ENCODE measurements around the gene MED13L.
"Not testable (repeated sequence)": the region's sequence is repeated elsewhere in the genome, so short reads cannot be mapped to it uniquely, and the experiment has no call there.

MED13L gene

DNA sequence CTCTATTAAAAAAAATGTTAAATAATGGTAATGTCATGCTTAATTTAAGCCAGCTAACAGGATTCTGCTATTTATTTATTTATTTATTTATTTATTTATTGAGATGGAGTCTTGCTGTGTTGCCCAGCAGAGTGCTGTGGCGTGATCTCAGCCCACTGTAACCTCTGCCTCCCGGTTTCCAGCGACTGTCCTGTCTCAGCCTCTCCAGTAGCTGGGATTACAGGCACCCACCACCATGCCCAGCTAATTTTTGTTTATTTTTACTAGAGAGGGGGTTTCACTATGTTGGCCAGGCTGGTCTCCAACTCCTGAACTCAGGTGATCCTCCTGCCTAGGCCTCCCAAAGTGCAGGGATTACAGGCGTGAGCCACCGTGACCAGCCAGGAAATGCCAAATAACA is 43.3 kb downstream of the MED13L start:
- not testable (repeated sequence) for H4K8ac ChIP-seq (ENCODE audit: low read depth, low read length); H3K23ac ChIP-seq (ENCODE audit: low read length); H3K18ac ChIP-seq (ENCODE audit: low read length); H2AK5ac ChIP-seq (ENCODE audit: low read length); H4K5ac ChIP-seq (ENCODE audit: low read length); H3K4ac ChIP-seq (ENCODE audit: low read depth, low read length); H3K27ac ChIP-seq (ENCODE audit: low read depth, low read length); H3K4me3 ChIP-seq (ENCODE audit: low read length); H2BK15ac ChIP-seq (replicated peaks; ENCODE audit: low read depth); H3K9ac ChIP-seq (ENCODE audit: low read length); H3K56ac ChIP-seq (ENCODE audit: low read length); H3K36me3 ChIP-seq (ENCODE audit: control insufficient read depth, insufficient read depth, low read length); H3K27me3 ChIP-seq (ENCODE audit: insufficient read depth, low read length, poor library complexity); DNase-seq; H2BK5ac ChIP-seq (ENCODE audit: low read length); H2BK120ac ChIP-seq (ENCODE audit: low read depth, low read length); H3K4me2 ChIP-seq (ENCODE audit: low read length); H3K79me1 ChIP-seq (ENCODE audit: low read length); H3K4me1 ChIP-seq (ENCODE audit: control insufficient read depth, low read depth, low read length)
- WGBS (ENCODE audit: extremely low coverage, insufficient coverage, low lambda C conversion rate) = no CpG with 5 or more reads among the region's 5 CpGs
- peaks cover 34% of the 10 kb centered on the region for H3K79me2 ChIP-seq (ENCODE audit: control insufficient read depth, insufficient read depth, low read length)

DNA sequence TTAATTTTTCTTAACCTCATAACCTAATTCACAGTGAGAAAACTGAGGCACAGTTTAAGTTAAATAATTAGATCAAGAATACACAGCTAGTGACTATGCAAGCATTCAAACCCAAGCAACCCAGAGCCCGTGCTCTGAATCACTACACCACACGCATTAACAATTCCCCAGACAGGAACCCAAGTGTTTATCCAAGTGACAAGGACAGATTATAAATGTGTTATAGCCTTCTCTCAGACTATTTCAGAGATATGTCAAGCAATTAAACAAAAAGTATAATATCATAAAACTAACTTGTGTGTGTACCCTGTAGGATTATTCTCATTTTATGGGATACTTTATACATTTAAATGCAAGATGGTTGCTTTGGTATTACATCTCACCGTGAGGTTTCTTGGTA is 43.8 kb downstream of the MED13L start:
- Histone ChIP-seq H2BK120ac (ENCODE audit: low read depth, low read length) (no peak overlapping the region), H3K79me1 (ENCODE audit: low read length) (peaks cover 5% of the 10 kb centered on the region), H3K23ac (ENCODE audit: low read length) (no peak overlapping the region), H4K5ac (ENCODE audit: low read length) (no peak overlapping the region), H4K8ac (ENCODE audit: low read depth, low read length) (no peak overlapping the region), H2BK15ac (replicated peaks; ENCODE audit: low read depth) (no peak overlapping the region), H3K4me2 (ENCODE audit: low read length) (no peak overlapping the region), H3K18ac (ENCODE audit: low read length) (no peak overlapping the region), H2AK5ac (ENCODE audit: low read length) (no peak overlapping the region), H3K4me3 (ENCODE audit: low read length) (no peak overlapping the region), H3K9ac (ENCODE audit: low read length) (no peak overlapping the region), H3K27me3 (ENCODE audit: insufficient read depth, low read length, poor library complexity) (no peaks in the 10 kb centered on the region), H3K36me3 (ENCODE audit: control insufficient read depth, insufficient read depth, low read length) (no peaks in the 10 kb centered on the region), H3K4me1 (ENCODE audit: control insufficient read depth, low read depth, low read length) (no peaks in the 10 kb centered on the region), H3K4ac (ENCODE audit: low read depth, low read length) (no peak overlapping the region), H3K27ac (ENCODE audit: low read depth, low read length) (no peak overlapping the region), H3K56ac (ENCODE audit: low read length) (no peak overlapping the region), H2BK5ac (ENCODE audit: low read length) (no peak overlapping the region), H3K79me2 (ENCODE audit: control insufficient read depth, insufficient read depth, low read length) (peaks cover 32% of the 10 kb centered on the region)
- WGBS (ENCODE audit: extremely low coverage, insufficient coverage, low lambda C conversion rate) = no CpG with 5 or more reads among the region's 3 CpGs
- DNase-seq = no peak

DNA sequence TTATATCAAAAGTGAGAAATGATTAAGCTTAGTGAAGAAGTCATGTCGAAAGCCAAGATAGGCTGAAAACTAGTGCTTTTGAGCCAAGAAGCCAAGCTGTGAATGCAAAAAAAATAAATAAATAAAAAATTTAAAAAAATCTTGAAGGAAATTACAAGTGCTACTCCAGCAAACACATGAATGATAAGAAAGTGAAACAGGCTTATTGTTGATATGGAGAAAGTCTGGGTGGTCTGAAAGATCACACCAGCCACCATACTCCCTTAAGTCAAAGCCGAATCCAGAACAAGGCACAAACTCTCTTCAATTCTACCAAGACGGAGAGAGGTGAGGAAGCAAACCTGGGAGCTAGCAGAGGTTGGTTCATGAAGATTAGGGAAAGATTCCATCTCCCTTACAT is 49.7 kb downstream of the MED13L start:
- Histone ChIP-seq H3K79me2 (ENCODE audit: control insufficient read depth, insufficient read depth, low read length) (peaks cover 28% of the 10 kb centered on the region), H3K36me3 (ENCODE audit: control insufficient read depth, insufficient read depth, low read length) (no peaks in the 10 kb centered on the region), H3K9ac (ENCODE audit: low read length) (no peak overlapping the region), H3K27me3 (ENCODE audit: insufficient read depth, low read length, poor library complexity) (no peaks in the 10 kb centered on the region), H3K4me3 (ENCODE audit: low read length) (no peak overlapping the region), H3K56ac (ENCODE audit: low read length) (no peak overlapping the region), H2BK5ac (ENCODE audit: low read length) (no peak overlapping the region), H3K23ac (ENCODE audit: low read length) (no peak overlapping the region), H4K5ac (ENCODE audit: low read length) (no peak overlapping the region), H2BK120ac (ENCODE audit: low read depth, low read length) (no peak overlapping the region), H2AK5ac (ENCODE audit: low read length) (no peak overlapping the region), H3K4me1 (ENCODE audit: control insufficient read depth, low read depth, low read length) (no peaks in the 10 kb centered on the region), H4K8ac (ENCODE audit: low read depth, low read length) (no peak overlapping the region), H3K18ac (ENCODE audit: low read length) (no peak overlapping the region), H3K27ac (ENCODE audit: low read depth, low read length) (no peak overlapping the region), H3K4me2 (ENCODE audit: low read length) (no peak overlapping the region), H3K4ac (ENCODE audit: low read depth, low read length) (no peak overlapping the region), H3K79me1 (ENCODE audit: low read length) (peaks cover 11% of the 10 kb centered on the region), H2BK15ac (replicated peaks; ENCODE audit: low read depth) (no peak overlapping the region)
- no peak for DNase-seq
- no CpG with 5 or more reads among the region's 3 CpGs for WGBS (ENCODE audit: extremely low coverage, insufficient coverage, low lambda C conversion rate)

DNA sequence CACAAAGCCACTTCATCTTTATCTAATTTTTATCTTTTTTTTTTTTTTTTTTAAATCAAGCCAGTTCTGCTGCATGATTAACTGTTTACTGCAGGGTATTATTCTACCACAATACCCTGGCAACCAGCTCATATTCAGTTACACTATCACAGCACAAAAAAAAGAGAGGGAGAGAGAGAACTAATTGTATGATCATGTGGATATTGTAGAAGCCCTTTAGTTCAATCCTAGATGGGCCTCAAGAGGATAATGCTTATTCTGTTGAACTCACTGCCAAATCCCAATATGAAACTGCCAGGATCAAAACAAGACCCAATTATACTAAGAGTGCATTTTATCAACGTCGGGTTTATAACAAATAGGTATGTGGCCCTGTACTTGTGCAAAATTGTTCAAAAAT is 51.5 kb downstream of the MED13L start:
- no peaks in the 10 kb centered on the region for H3K27me3 ChIP-seq (ENCODE audit: insufficient read depth, low read length, poor library complexity)
- WGBS (ENCODE audit: extremely low coverage, insufficient coverage, low lambda C conversion rate) = no CpG with 5 or more reads among the region's 2 CpGs
- H3K4me2 ChIP-seq (ENCODE audit: low read length) = no peak overlapping the region
- H3K4ac ChIP-seq (ENCODE audit: low read depth, low read length) = no peak overlapping the region
- H3K56ac ChIP-seq (ENCODE audit: low read length) = no peak overlapping the region
- H3K18ac ChIP-seq (ENCODE audit: low read length) = no peak overlapping the region
- peaks cover 26% of the 10 kb centered on the region for H3K79me2 ChIP-seq (ENCODE audit: control insufficient read depth, insufficient read depth, low read length)
- DNase-seq = no peak
- no peak overlapping the region for H3K27ac ChIP-seq (ENCODE audit: low read depth, low read length)
- no peaks in the 10 kb centered on the region for H3K4me1 ChIP-seq (ENCODE audit: control insufficient read depth, low read depth, low read length)
- H2BK15ac ChIP-seq (replicated peaks; ENCODE audit: low read depth) = no peak overlapping the region
- no peak overlapping the region for H3K23ac ChIP-seq (ENCODE audit: low read length)
- no peak overlapping the region for H4K5ac ChIP-seq (ENCODE audit: low read length)
- H2AK5ac ChIP-seq (ENCODE audit: low read length) = no peak overlapping the region
- no peak overlapping the region for H2BK120ac ChIP-seq (ENCODE audit: low read depth, low read length)
- H3K36me3 ChIP-seq (ENCODE audit: control insufficient read depth, insufficient read depth, low read length) = no peaks in the 10 kb centered on the region
- H3K79me1 ChIP-seq (ENCODE audit: low read length) = peaks cover 13% of the 10 kb centered on the region
- no peak overlapping the region for H3K4me3 ChIP-seq (ENCODE audit: low read length)
- no peak overlapping the region for H3K9ac ChIP-seq (ENCODE audit: low read length)
- no peak overlapping the region for H2BK5ac ChIP-seq (ENCODE audit: low read length)
- H4K8ac ChIP-seq (ENCODE audit: low read depth, low read length) = no peak overlapping the region

DNA sequence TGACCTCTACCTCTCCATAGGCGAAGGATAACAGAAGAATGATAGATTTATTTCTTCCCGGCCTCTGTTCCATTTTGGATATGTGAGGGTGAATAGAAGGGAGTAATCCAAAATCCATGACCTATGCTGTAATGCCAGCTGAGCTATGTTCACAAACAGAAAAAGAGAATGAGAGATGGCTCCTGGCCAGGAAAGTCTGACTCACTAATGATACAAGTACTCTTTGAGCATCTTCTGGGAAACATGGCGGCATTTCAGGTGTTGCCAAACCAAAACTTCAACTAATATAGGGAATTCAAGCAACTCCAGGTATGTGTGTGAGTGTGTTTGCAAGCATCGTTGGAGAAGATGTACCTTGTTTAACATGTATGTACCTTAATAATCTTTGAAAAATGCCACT is 55.1 kb downstream of the MED13L start:
- Histone ChIP-seq H3K36me3 (ENCODE audit: control insufficient read depth, insufficient read depth, low read length) (no peaks in the 10 kb centered on the region), H3K4me3 (ENCODE audit: low read length) (no peak overlapping the region), H3K4ac (ENCODE audit: low read depth, low read length) (no peak overlapping the region), H3K4me2 (ENCODE audit: low read length) (no peak overlapping the region), H3K79me1 (ENCODE audit: low read length) (peaks cover 9% of the 10 kb centered on the region), H3K4me1 (ENCODE audit: control insufficient read depth, low read depth, low read length) (no peaks in the 10 kb centered on the region), H4K8ac (ENCODE audit: low read depth, low read length) (no peak overlapping the region), H3K18ac (ENCODE audit: low read length) (no peak overlapping the region), H3K23ac (ENCODE audit: low read length) (no peak overlapping the region), H3K56ac (ENCODE audit: low read length) (no peak overlapping the region), H3K27ac (ENCODE audit: low read depth, low read length) (no peak overlapping the region), H2AK5ac (ENCODE audit: low read length) (no peak overlapping the region), H3K79me2 (ENCODE audit: control insufficient read depth, insufficient read depth, low read length) (peaks cover 24% of the 10 kb centered on the region), H2BK120ac (ENCODE audit: low read depth, low read length) (no peak overlapping the region), H4K5ac (ENCODE audit: low read length) (no peak overlapping the region), H2BK5ac (ENCODE audit: low read length) (no peak overlapping the region), H2BK15ac (replicated peaks; ENCODE audit: low read depth) (no peak overlapping the region), H3K9ac (ENCODE audit: low read length) (no peak overlapping the region), H3K27me3 (ENCODE audit: insufficient read depth, low read length, poor library complexity) (no peaks in the 10 kb centered on the region)
- DNase-seq = peak; percentile 39
- no CpG with 5 or more reads among the region's 4 CpGs for WGBS (ENCODE audit: extremely low coverage, insufficient coverage, low lambda C conversion rate)

DNA sequence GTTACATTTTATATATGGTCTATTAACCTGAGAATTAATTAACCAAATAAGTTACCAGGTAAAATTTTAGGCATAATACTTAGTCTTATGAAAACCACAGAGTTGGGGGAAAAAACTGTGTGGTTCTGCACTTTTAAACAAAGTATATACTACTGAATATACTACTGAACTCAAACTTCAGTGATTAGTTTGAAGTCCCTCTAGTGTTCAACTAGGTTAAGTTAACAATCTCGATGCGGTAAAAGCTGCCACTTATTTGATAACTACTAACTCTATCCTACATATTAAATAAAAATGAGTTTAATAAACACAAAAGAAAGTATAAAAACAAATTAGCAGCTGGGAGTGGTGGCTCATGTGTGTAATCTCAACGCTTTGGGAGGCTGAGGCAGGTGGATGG is 56.7 kb downstream of the MED13L start:
- H3K9ac ChIP-seq (ENCODE audit: low read length) = no peak overlapping the region
- H2BK120ac ChIP-seq (ENCODE audit: low read depth, low read length) = no peak overlapping the region
- no CpG with 5 or more reads among the region's 3 CpGs for WGBS (ENCODE audit: extremely low coverage, insufficient coverage, low lambda C conversion rate)
- no peak overlapping the region for H2BK15ac ChIP-seq (replicated peaks; ENCODE audit: low read depth)
- H3K36me3 ChIP-seq (ENCODE audit: control insufficient read depth, insufficient read depth, low read length) = no peaks in the 10 kb centered on the region
- no peak overlapping the region for H4K5ac ChIP-seq (ENCODE audit: low read length)
- H3K4me3 ChIP-seq (ENCODE audit: low read length) = no peak overlapping the region
- H2AK5ac ChIP-seq (ENCODE audit: low read length) = no peak overlapping the region
- no peak overlapping the region for H3K27ac ChIP-seq (ENCODE audit: low read depth, low read length)
- H3K18ac ChIP-seq (ENCODE audit: low read length) = no peak overlapping the region
- H3K56ac ChIP-seq (ENCODE audit: low read length) = no peak overlapping the region
- H3K27me3 ChIP-seq (ENCODE audit: insufficient read depth, low read length, poor library complexity) = no peaks in the 10 kb centered on the region
- H2BK5ac ChIP-seq (ENCODE audit: low read length) = no peak overlapping the region
- no peak overlapping the region for H3K23ac ChIP-seq (ENCODE audit: low read length)
- no peak overlapping the region for H4K8ac ChIP-seq (ENCODE audit: low read depth, low read length)
- peaks cover 11% of the 10 kb centered on the region for H3K79me1 ChIP-seq (ENCODE audit: low read length)
- DNase-seq = no peak
- no peak overlapping the region for H3K4me2 ChIP-seq (ENCODE audit: low read length)
- peaks cover 36% of the 10 kb centered on the region for H3K79me2 ChIP-seq (ENCODE audit: control insufficient read depth, insufficient read depth, low read length)
- H3K4ac ChIP-seq (ENCODE audit: low read depth, low read length) = no peak overlapping the region
- no peaks in the 10 kb centered on the region for H3K4me1 ChIP-seq (ENCODE audit: control insufficient read depth, low read depth, low read length)
